ENCODE measurements around the gene ITGA8.

The ITGA8 gene

GRCh38 chr10:15744217-15744865, 24.6 kb upstream of the ITGA8 start:
- Histone ChIP-seq H3K79me2 (ENCODE audit: low read length) (no peaks in the 10 kb centered on the region), H2AFZ (ENCODE audit: low read depth, low read length) (no peak overlapping the region), H3K36me3 (replicated peaks; ENCODE audit: low read depth, low read length) (no peaks in the 10 kb centered on the region), H3K27ac (ENCODE audit: low read length) (no peak overlapping the region), H3K9ac (ENCODE audit: low read length) (no peak overlapping the region), H3K4me2 (ENCODE audit: low read length) (no peak overlapping the region), H3K9me3 (ENCODE audit: insufficient read depth, low read length) (no peaks in the 10 kb centered on the region), H3K4me1 (ENCODE audit: low read length) (no peaks in the 10 kb centered on the region), H3K4me3 (ENCODE audit: low read length) (no peak overlapping the region), H4K20me1 (ENCODE audit: insufficient read depth, low read length) (no peaks in the 10 kb centered on the region), H3K27me3 (ENCODE audit: low read depth, low read length) (no peaks in the 10 kb centered on the region)
- TF ChIP-seq EZH2phosphoT487 (IDR thresholded peaks at IDR 0.05; ENCODE audit: low read depth), result no peak
- peak; percentile 63 for TF ChIP-seq CTCF (IDR thresholded peaks at IDR 0.05; ENCODE audit: low read depth, low read length)

GRCh38 chr10:15743443-15743842, 23.7 kb upstream of the ITGA8 start:
- Histone ChIP-seq H3K4me3 (ENCODE audit: low read length) (no peak overlapping the region), H3K27ac (ENCODE audit: low read length) (no peak overlapping the region), H3K36me3 (replicated peaks; ENCODE audit: low read depth, low read length) (no peaks in the 10 kb centered on the region), H3K9ac (ENCODE audit: low read length) (no peak overlapping the region), H2AFZ (ENCODE audit: low read depth, low read length) (no peak overlapping the region), H3K9me3 (ENCODE audit: insufficient read depth, low read length) (no peaks in the 10 kb centered on the region), H3K4me1 (ENCODE audit: low read length) (no peaks in the 10 kb centered on the region), H3K4me2 (ENCODE audit: low read length) (no peak overlapping the region), H4K20me1 (ENCODE audit: insufficient read depth, low read length) (no peaks in the 10 kb centered on the region), H3K27me3 (ENCODE audit: low read depth, low read length) (no peaks in the 10 kb centered on the region), H3K79me2 (ENCODE audit: low read length) (no peaks in the 10 kb centered on the region)
- TF ChIP-seq CTCF (IDR thresholded peaks at IDR 0.05; ENCODE audit: low read depth, low read length), result no peak
- no peak for TF ChIP-seq EZH2phosphoT487 (IDR thresholded peaks at IDR 0.05; ENCODE audit: low read depth)

GRCh38 chr10:15742836-15743235, 23.1 kb upstream of the ITGA8 start:
- Histone ChIP-seq H2AFZ (ENCODE audit: low read depth, low read length) (no peak overlapping the region), H3K79me2 (ENCODE audit: low read length) (no peaks in the 10 kb centered on the region), H3K36me3 (replicated peaks; ENCODE audit: low read depth, low read length) (no peaks in the 10 kb centered on the region), H3K9ac (ENCODE audit: low read length) (no peak overlapping the region), H3K4me1 (ENCODE audit: low read length) (no peaks in the 10 kb centered on the region), H3K4me3 (ENCODE audit: low read length) (no peak overlapping the region), H3K4me2 (ENCODE audit: low read length) (no peak overlapping the region), H4K20me1 (ENCODE audit: insufficient read depth, low read length) (no peaks in the 10 kb centered on the region), H3K9me3 (ENCODE audit: insufficient read depth, low read length) (no peaks in the 10 kb centered on the region), H3K27ac (ENCODE audit: low read length) (no peak overlapping the region), H3K27me3 (ENCODE audit: low read depth, low read length) (no peaks in the 10 kb centered on the region)
- no peak for TF ChIP-seq CTCF (IDR thresholded peaks at IDR 0.05; ENCODE audit: low read depth, low read length)
- no peak for TF ChIP-seq EZH2phosphoT487 (IDR thresholded peaks at IDR 0.05; ENCODE audit: low read depth)

- Histone ChIP-seq H3K4me1 (ENCODE audit: low read length) (no peaks in the 10 kb centered on the region), H3K79me2 (ENCODE audit: low read length) (no peaks in the 10 kb centered on the region), H3K4me3 (ENCODE audit: low read length) (no peak overlapping the region), H3K27ac (ENCODE audit: low read length) (no peak overlapping the region), H3K27me3 (ENCODE audit: low read depth, low read length) (no peaks in the 10 kb centered on the region), H3K4me2 (ENCODE audit: low read length) (no peak overlapping the region), H3K9ac (ENCODE audit: low read length) (no peak overlapping the region), H3K36me3 (replicated peaks; ENCODE audit: low read depth, low read length) (no peaks in the 10 kb centered on the region), H2AFZ (ENCODE audit: low read depth, low read length) (no peak overlapping the region), H3K9me3 (ENCODE audit: insufficient read depth, low read length) (no peaks in the 10 kb centered on the region), H4K20me1 (ENCODE audit: insufficient read depth, low read length) (no peaks in the 10 kb centered on the region)
- TF ChIP-seq CTCF (IDR thresholded peaks at IDR 0.05; ENCODE audit: low read depth, low read length) (no peak), EZH2phosphoT487 (IDR thresholded peaks at IDR 0.05; ENCODE audit: low read depth) (no peak)
Measured at GRCh38 chr10:15742102-15742501, 22.4 kb upstream of the ITGA8 start.
